Mucosa of stomach (tissue), 1 donor: ENCODE data around the gene VSTM2B.

ENCODE experiments used
- H3K27me3 ChIP-seq: one replicate; pipeline ENCODE4 v1.7.0; 2013; ENCODE audit warnings: mild to moderate bottlenecking, low read length; ENCODE audit not compliant: control insufficient read depth, insufficient read depth
- H3K36me3 ChIP-seq: one replicate; pipeline ENCODE4 v1.7.0; 2013; ENCODE audit warnings: low read length; ENCODE audit not compliant: control insufficient read depth, insufficient read depth
- H3K4me1 ChIP-seq: one replicate; pipeline ENCODE4 v1.7.0; 2013; ENCODE audit warnings: mild to moderate bottlenecking, low read length; ENCODE audit not compliant: control insufficient read depth, insufficient read depth
- H3K4me3 ChIP-seq: one replicate; pipeline ENCODE4 v1.7.0; 2013; ENCODE audit warnings: low read length
- H3K9ac ChIP-seq: one replicate; pipeline ENCODE4 v1.7.0; 2013; ENCODE audit warnings: mild to moderate bottlenecking, low read length, moderate library complexity
- H3K9me3 ChIP-seq: one replicate; pipeline ENCODE4 v1.7.0; 2013; ENCODE audit warnings: mild to moderate bottlenecking, low read length, moderate library complexity; ENCODE audit not compliant: control insufficient read depth
- donor health status: Pancreatic carcinoma.

VSTM2B gene

DNA sequence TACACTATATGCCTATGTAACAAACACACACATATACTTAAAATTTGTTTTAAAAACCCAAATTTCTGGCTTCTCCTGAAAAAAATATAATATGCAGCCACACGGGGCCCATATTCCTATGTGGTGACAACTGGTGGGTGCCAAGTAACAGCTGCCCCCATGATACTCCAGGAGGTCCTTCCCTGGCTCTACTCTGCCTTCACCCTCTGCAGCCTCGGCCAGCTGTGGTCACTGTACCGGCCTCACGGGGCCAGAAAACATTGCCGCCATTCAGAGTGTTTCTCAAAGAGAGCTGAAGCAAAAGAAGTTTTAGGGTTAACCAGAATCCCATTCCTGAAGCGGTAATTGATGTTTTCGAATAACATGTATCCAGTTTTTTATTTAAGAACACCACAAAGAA lies 47.7 kb downstream of the VSTM2B start:
- Histone ChIP-seq H3K36me3 (no peaks in the 10 kb centered on the region), H3K27me3 (peaks cover 8% of the 10 kb centered on the region), H3K9me3 (no peaks in the 10 kb centered on the region), H3K4me1 (no peaks in the 10 kb centered on the region), H3K9ac (no peak overlapping the region), H3K4me3 (no peak overlapping the region)

GRCh38 chr19:29574510-29574909 lies 48.7 kb downstream of the VSTM2B start:
- Histone ChIP-seq H3K27me3 (peaks cover 8% of the 10 kb centered on the region), H3K36me3 (no peaks in the 10 kb centered on the region), H3K9me3 (no peaks in the 10 kb centered on the region), H3K4me1 (no peaks in the 10 kb centered on the region), H3K9ac (no peak overlapping the region), H3K4me3 (no peak overlapping the region)

DNA sequence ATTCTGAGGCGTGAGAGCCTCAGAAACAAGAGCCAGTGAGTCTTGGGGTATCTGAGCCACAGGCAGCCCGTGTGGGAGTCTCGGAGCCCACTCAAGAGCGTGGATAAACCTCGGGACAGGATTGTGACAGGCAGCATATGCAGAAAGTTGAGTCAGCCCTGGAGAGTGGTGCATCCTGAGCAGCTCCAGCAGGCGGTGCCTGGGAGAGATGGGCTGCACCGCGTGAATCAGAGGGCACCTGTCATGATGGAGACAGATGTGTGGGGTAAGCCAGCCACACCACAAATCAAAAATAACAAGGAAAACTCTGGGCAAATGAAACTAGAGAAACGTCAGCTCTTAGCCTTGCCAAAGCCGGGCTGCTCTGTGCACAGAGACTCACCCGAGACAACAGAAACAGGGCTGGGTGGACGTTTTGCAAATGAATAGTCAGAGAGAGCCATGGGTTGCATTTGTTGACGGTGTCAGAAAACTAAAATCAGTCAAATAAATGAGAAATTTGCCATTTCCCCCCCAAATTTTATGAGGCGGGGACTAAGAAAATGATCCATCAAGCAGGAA lies 50.3 kb downstream of the VSTM2B start:
- Histone ChIP-seq H3K27me3 (peaks cover 8% of the 10 kb centered on the region), H3K36me3 (no peaks in the 10 kb centered on the region), H3K4me3 (no peak overlapping the region)

GRCh38 chr19:29576761-29577648 lies 51.2 kb downstream of the VSTM2B start:
- Histone ChIP-seq H3K9me3 (no peaks in the 10 kb centered on the region), H3K4me3 (no peak overlapping the region), H3K27me3 (peaks cover 8% of the 10 kb centered on the region), H3K4me1 (no peaks in the 10 kb centered on the region), H3K36me3 (no peaks in the 10 kb centered on the region), H3K9ac (no peak overlapping the region)

More for the DNA sequence above, 50.3 kb downstream of the VSTM2B start:
- Histone ChIP-seq H3K9ac (no peak overlapping the region), H3K4me1 (no peaks in the 10 kb centered on the region), H3K9me3 (no peaks in the 10 kb centered on the region)

DNA sequence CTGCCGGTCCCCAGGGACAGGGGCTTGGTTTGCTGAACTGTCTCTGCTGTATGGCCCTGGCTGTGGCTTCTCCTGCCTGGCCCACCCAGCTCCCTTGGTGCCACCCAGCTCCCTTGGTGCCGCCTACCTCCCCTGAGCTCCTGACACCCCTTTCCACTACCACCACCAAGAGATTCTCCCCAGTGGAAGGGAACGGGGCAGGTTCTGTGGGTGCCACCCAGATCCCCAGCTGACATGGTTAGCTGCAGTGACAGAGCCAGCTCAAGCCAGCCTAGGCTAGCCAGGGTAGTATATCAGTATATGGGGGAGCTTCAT lies 51.8 kb downstream of the VSTM2B start:
- Histone ChIP-seq H3K36me3 (no peaks in the 10 kb centered on the region), H3K9ac (no peak overlapping the region), H3K4me3 (no peak overlapping the region), H3K27me3 (peaks cover 8% of the 10 kb centered on the region), H3K9me3 (no peaks in the 10 kb centered on the region), H3K4me1 (no peaks in the 10 kb centered on the region)

GRCh38 chr19:29578349-29578748 lies 52.6 kb downstream of the VSTM2B start:
- H3K27me3 ChIP-seq: peaks cover 8% of the 10 kb centered on the region
- H3K4me1 ChIP-seq: no peaks in the 10 kb centered on the region
- H3K9me3 ChIP-seq: no peaks in the 10 kb centered on the region
- no peak overlapping the region for H3K9ac ChIP-seq
- no peaks in the 10 kb centered on the region for H3K36me3 ChIP-seq
- no peak overlapping the region for H3K4me3 ChIP-seq

GRCh38 chr19:29579308-29579910 lies 53.6 kb downstream of the VSTM2B start:
- no peaks in the 10 kb centered on the region for H3K4me1 ChIP-seq
- H3K4me3 ChIP-seq: no peak overlapping the region
- H3K9me3 ChIP-seq: no peaks in the 10 kb centered on the region
- peaks cover 8% of the 10 kb centered on the region for H3K27me3 ChIP-seq
- H3K36me3 ChIP-seq: no peaks in the 10 kb centered on the region
- H3K9ac ChIP-seq: no peak overlapping the region

GRCh38 chr19:29581398-29581797 lies 55.6 kb downstream of the VSTM2B start:
- H3K4me3 ChIP-seq: no peak overlapping the region
- no peaks in the 10 kb centered on the region for H3K4me1 ChIP-seq
- H3K9ac ChIP-seq: no peak overlapping the region
- H3K9me3 ChIP-seq: no peaks in the 10 kb centered on the region
- H3K36me3 ChIP-seq: no peaks in the 10 kb centered on the region
- peaks cover 8% of the 10 kb centered on the region for H3K27me3 ChIP-seq

DNA sequence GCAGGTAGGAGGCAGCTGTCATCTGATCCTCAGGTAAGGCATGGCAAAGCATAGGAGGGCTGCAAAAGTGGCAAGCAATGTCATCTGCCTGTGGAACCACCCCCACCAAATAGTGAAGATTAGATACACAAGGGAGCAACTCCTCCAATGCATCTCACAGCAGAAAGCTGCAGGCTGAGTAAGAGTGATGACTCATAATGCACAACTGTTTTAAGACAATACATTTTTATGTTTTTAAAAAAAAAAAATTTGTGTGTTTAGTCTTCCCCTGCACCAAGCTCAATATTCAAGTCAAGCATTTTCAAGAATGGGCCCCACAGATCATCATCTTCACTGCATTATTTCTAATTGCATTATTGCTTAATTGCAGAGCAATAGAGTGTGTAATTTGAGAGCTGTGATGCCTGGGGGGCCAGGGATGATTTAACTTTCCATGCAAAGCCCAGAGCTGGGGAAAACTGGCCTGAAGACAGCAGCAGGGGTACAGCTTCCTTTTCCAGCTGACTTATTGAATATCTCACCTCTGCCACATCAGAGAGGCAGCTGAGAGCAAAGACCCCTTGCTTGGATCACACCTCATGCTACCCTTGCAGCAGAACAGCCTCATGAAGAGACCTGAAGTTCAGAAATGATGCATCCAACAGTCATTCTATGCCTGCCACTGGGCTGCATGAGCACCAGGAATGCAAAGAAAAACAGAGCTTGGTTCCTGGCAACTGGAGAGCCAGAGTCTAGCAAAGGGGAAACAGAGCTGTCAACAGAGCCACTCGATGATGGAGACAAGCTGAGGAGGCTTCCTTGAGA lies 57.6 kb downstream of the VSTM2B start:
- H3K4me1 ChIP-seq: no peaks in the 10 kb centered on the region
- no peak overlapping the region for H3K9ac ChIP-seq
- no peaks in the 10 kb centered on the region for H3K9me3 ChIP-seq
- no peak overlapping the region for H3K4me3 ChIP-seq
- no peaks in the 10 kb centered on the region for H3K27me3 ChIP-seq
- H3K36me3 ChIP-seq: no peaks in the 10 kb centered on the region

DNA sequence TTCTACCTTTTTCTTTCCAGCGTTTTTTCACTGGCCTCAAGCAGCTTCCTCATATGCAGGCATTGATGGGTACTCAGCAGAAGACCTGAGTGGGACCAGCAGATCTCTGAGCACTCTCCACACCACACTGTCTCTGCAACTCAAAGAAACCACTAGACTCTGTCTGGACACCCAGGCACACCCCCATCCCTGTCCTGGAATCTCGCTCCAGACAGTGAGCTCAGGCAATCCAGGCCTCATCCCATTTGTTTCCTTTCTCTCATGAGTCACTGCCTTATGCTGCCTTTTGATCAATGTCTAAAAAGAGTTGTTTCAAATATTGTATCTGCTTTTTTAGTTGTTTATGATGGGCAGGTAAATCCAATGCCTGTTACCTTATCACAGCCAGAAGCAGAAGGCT lies 60.6 kb downstream of the VSTM2B start:
- Histone ChIP-seq H3K9ac (no peak overlapping the region), H3K36me3 (no peaks in the 10 kb centered on the region), H3K4me3 (no peak overlapping the region), H3K27me3 (no peaks in the 10 kb centered on the region), H3K9me3 (no peaks in the 10 kb centered on the region), H3K4me1 (no peaks in the 10 kb centered on the region)

DNA sequence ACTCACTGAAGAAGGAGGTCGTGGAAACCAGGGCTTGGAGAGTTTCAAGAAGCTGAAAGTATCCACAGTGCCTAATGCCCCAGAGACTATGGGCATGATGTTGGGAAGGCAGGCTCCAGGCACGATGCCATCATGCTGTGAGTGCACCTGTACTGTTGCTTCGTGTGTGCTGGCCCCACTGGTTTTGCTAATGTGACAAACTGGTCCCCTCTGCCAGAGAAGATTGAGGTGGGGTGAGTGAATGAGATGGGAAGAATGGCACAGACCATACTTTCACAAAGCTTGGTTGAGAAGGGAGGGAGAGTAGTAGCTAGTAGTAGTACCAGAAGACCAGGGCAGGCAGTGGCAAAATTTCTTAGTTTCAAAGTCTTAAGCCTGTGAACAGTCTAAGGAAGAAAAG lies 61.3 kb downstream of the VSTM2B start:
- Histone ChIP-seq H3K4me1 (no peaks in the 10 kb centered on the region), H3K9ac (no peak overlapping the region), H3K27me3 (no peaks in the 10 kb centered on the region), H3K36me3 (no peaks in the 10 kb centered on the region), H3K4me3 (no peak overlapping the region), H3K9me3 (no peaks in the 10 kb centered on the region)

DNA sequence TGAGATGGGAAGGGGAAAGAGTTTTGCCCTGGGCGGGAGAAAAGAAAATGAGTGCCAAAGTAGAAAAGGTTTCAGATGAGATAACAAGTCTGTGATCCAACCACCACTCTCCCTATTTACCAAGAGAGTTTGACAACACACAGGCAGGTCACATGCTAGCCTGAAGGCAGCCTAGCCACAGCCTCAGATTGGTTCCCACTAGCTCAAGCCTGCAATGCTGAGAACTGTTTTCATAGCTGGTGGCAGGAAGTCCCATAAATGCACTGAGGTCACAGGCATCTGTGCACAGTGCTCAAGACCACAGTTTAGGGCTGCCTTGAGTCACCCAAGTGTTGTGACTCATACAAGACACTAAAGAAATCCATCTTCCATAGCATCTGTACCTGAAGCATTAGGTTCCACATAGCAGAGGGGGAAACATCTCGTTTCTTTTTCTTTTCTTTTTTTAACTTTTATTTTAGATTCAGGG lies 61.8 kb downstream of the VSTM2B start:
- Histone ChIP-seq H3K4me1 (no peaks in the 10 kb centered on the region), H3K4me3 (no peak overlapping the region), H3K27me3 (no peaks in the 10 kb centered on the region), H3K9me3 (no peaks in the 10 kb centered on the region), H3K9ac (no peak overlapping the region), H3K36me3 (no peaks in the 10 kb centered on the region)
